ENCODE results near the gene PPP2R2C. TPM values are rescaled to one million over a fixed set of nuclear protein-coding genes. Genes with fewer than 3 reads are reported as not detected.

The PPP2R2C gene
- total RNA-seq, 1 donor from 2014 or later, result 0.34 TPM

GRCh38 chr4:6377626-6378492 lies 94.6 kb downstream of the PPP2R2C start:
- no peak for DNase-seq

- DNase-seq, result no peak
Measured at GRCh38 chr4:6375620-6376295, 96.7 kb downstream of the PPP2R2C start.

GRCh38 chr4:6374575-6374974 lies 97.8 kb downstream of the PPP2R2C start:
- no peak for DNase-seq

GRCh38 chr4:6373541-6374410 lies 98.6 kb downstream of the PPP2R2C start:
- DNase-seq, result no peak

- peak; percentile 62 for DNase-seq
Measured at GRCh38 chr4:6372649-6373525, 99.5 kb downstream of the PPP2R2C start.

- DNase-seq, result no peak
Measured at GRCh38 chr4:6371812-6372211, 100.6 kb downstream of the PPP2R2C start.

GRCh38 chr4:6371271-6371670 lies 101.1 kb downstream of the PPP2R2C start:
- no peak for DNase-seq

GRCh38 chr4:6369924-6370645 lies 102.3 kb downstream of the PPP2R2C start:
- DNase-seq, result no peak

- no peak for DNase-seq
Measured at GRCh38 chr4:6369511-6369910, 102.9 kb downstream of the PPP2R2C start.

GRCh38 chr4:6369035-6369434 lies 103.4 kb downstream of the PPP2R2C start:
- no peak for DNase-seq

- no peak for DNase-seq
Measured at GRCh38 chr4:6368601-6369000, 103.8 kb downstream of the PPP2R2C start.

- DNase-seq, result no peak
Measured at GRCh38 chr4:6368096-6368495, 104.3 kb downstream of the PPP2R2C start.

- DNase-seq, result no peak
Measured at GRCh38 chr4:6367371-6367851, 105.0 kb downstream of the PPP2R2C start.

- no peak for DNase-seq
Measured at GRCh38 chr4:6366581-6366980, 105.8 kb downstream of the PPP2R2C start.

- no peak for DNase-seq
Measured at GRCh38 chr4:6365545-6366086, 106.8 kb downstream of the PPP2R2C start.

- DNase-seq, result no peak
Measured at GRCh38 chr4:6364581-6364980, 107.8 kb downstream of the PPP2R2C start.

- no peak for DNase-seq
Measured at GRCh38 chr4:6364146-6364545, 108.3 kb downstream of the PPP2R2C start.

GRCh38 chr4:6362896-6363295 lies 109.5 kb downstream of the PPP2R2C start:
- peak; percentile 51 for DNase-seq

- no peak for DNase-seq
Measured at GRCh38 chr4:6362243-6362885, 110.0 kb downstream of the PPP2R2C start.

GRCh38 chr4:6361076-6361784 lies 111.2 kb downstream of the PPP2R2C start:
- DNase-seq, result no peak

All from dermis blood vessel endothelial cell (primary cell).